SK-N-SH (cell line): ENCODE results near the gene GATA2. TPM values are rescaled to one million over a fixed set of nuclear protein-coding genes. Genes with fewer than 3 reads are reported as not detected.

Source experiments
- CTCF ChIA-PET: fragments of 300-600, 350-600 bp; formaldehyde crosslinking; extraction: SDS; loops from one replicate; lab custom pipeline; 2021; lab: Yijun Ruan, JAX
- POLR2A ChIA-PET: fragments of 350-600 bp; sonication (Branson Sonifier 250); formaldehyde crosslinking; extraction: SDS; loops from one replicate; lab custom pipeline; 2020; ENCODE audit warnings: antibody characterized with exemption, inconsistent platforms; lab: Yijun Ruan, JAX
- DNase-seq: peaks from one replicate; pipeline ENCODE4 v3.0.0; 2012
- H2AFZ ChIP-seq: fragments of 200-600 bp; sonication (generic); 2 replicates; pipeline ENCODE4 v1.8.1; 2016; ENCODE audit warnings: antibody characterized with exemption, mild to moderate bottlenecking, low read depth
- H3F3A ChIP-seq: fragments of 200-600 bp; sonication (generic); replicated peaks from 2 replicates; pipeline ENCODE3; 2016; ENCODE audit warnings: antibody characterized with exemption, mild to moderate bottlenecking; ENCODE audit not compliant: insufficient read depth
- H3K27ac ChIP-seq, 2 experiments: fragments of 200-500 bp in 1 of 2; fragments of 200-600 bp in 1 of 2; sonication (Bioruptor generic) in 1 of 2; sonication (generic), shearing (Covaris generic) in 1 of 2; 2 replicates each; pipeline versions ENCODE4 v1.5.1 to v1.6.1; 2014 to 2016; ENCODE audit warnings: low read depth in 2 of 2, inconsistent platforms in 1 of 2, low read length in 1 of 2, mild to moderate bottlenecking in 1 of 2, mixed read lengths in 1 of 2
- H3K27me3 ChIP-seq: fragments of 200-600 bp; sonication (generic), shearing (Covaris generic); 2 replicates; pipeline ENCODE4 v1.6.1; 2016; ENCODE audit warnings: mixed run types; ENCODE audit not compliant: insufficient read depth
- H3K36me3 ChIP-seq, 2 experiments: fragments of 200-500 bp in 1 of 2; fragments of 200-600 bp in 1 of 2; sonication (Bioruptor generic) in 1 of 2; sonication (generic) in 1 of 2; replicated peaks in 1 of 2; 2 replicates each; pipeline versions ENCODE3 to v1.5.1; 2014 to 2016; ENCODE audit warnings: low read length in 1 of 2, mild to moderate bottlenecking in 1 of 2; ENCODE audit not compliant: insufficient read depth in 2 of 2, control insufficient read depth in 1 of 2
- H3K4me1 ChIP-seq, 2 experiments: fragments of 200-500 bp in 1 of 2; fragments of 200-600 bp in 1 of 2; sonication (Bioruptor generic) in 1 of 2; sonication (generic), shearing (Covaris generic) in 1 of 2; 2 replicates each; pipeline versions ENCODE4 v1.5.1 to v1.6.1; 2014 to 2016; ENCODE audit warnings: low read depth in 1 of 2, low read length in 1 of 2, mixed run types in 1 of 2; ENCODE audit not compliant: insufficient read depth in 2 of 2, control insufficient read depth in 1 of 2
- H3K4me2 ChIP-seq: fragments of 200-600 bp; sonication (generic), shearing (Covaris generic); 2 replicates; pipeline ENCODE4 v1.6.1; 2017; ENCODE audit warnings: mixed run types
- H3K4me3 ChIP-seq, 2 experiments: fragments of 200-500 bp in 1 of 2; fragments of 200-600 bp in 1 of 2; sonication (Bioruptor generic) in 1 of 2; sonication (generic), shearing (Covaris generic) in 1 of 2; 2 replicates each; pipeline versions ENCODE4 v1.5.1 to v1.8.1; 2014 to 2016; ENCODE audit warnings: low read depth in 2 of 2, inconsistent platforms in 1 of 2, low read length in 1 of 2, mild to moderate bottlenecking in 1 of 2, mixed read lengths in 1 of 2, moderate library complexity in 1 of 2
- H3K79me2 ChIP-seq: fragments of 200-600 bp; sonication (generic); 2 replicates; pipeline ENCODE4 v1.8.1; 2017; ENCODE audit warnings: mild to moderate bottlenecking; ENCODE audit not compliant: insufficient read depth
- H3K9ac ChIP-seq: fragments of 200-600 bp; sonication (generic); 2 replicates; pipeline ENCODE4 v1.6.1; 2017; ENCODE audit warnings: mixed run types
- H3K9me2 ChIP-seq: fragments of 200-600 bp; sonication (generic); 2 replicates; pipeline ENCODE4 v1.6.1; 2017; ENCODE audit warnings: mixed run types
- H3K9me3 ChIP-seq: fragments of 200-600 bp; sonication (generic); 2 replicates; pipeline ENCODE4 v1.6.1; 2017; ENCODE audit warnings: mixed run types, mild to moderate bottlenecking, moderate library complexity
- H4K20me1 ChIP-seq: fragments of 200-600 bp; sonication (generic); 2 replicates; pipeline ENCODE4 v1.6.1; 2017; ENCODE audit warnings: mild to moderate bottlenecking, mixed run types; ENCODE audit not compliant: insufficient read depth
- CTCF ChIP-seq: fragments of 200-600 bp; sonication (generic); IDR thresholded peaks from 2 replicates; pipeline ENCODE4 v1.6.1; 2017; ENCODE audit warnings: antibody characterized with exemption, mild to moderate bottlenecking, moderate library complexity
- EZH2phosphoT487 ChIP-seq: fragments of 200-600 bp; sonication (generic); IDR thresholded peaks from 2 replicates; pipeline ENCODE4 v1.6.1; 2017; ENCODE audit warnings: low read depth, mixed run types, mild to moderate bottlenecking, antibody characterized with exemption, moderate library complexity, borderline replicate concordance
- FOSL2 ChIP-seq: IDR thresholded peaks from 2 replicates; pipeline ENCODE4 v1.4.0; 2012; ENCODE audit warnings: low read depth, mild to moderate bottlenecking, moderate library complexity, borderline replicate concordance
- GABPA ChIP-seq: IDR thresholded peaks from 2 replicates; pipeline ENCODE4 v1.4.0; 2012; ENCODE audit warnings: low read depth, mild to moderate bottlenecking
- MAX ChIP-seq: IDR thresholded peaks from 2 replicates; pipeline ENCODE4 v1.4.0; 2012; ENCODE audit warnings: low read depth
- NFIC ChIP-seq: IDR thresholded peaks from 2 replicates; pipeline ENCODE4 v1.4.0; 2012; ENCODE audit warnings: borderline replicate concordance
- PBX3 ChIP-seq: IDR thresholded peaks from 2 replicates; pipeline ENCODE4; 2012
- POLR2AphosphoS5 ChIP-seq: IDR thresholded peaks from 2 replicates; pipeline ENCODE4 v1.6.1; 2012; ENCODE audit warnings: low read depth, low read length
- RAD21 ChIP-seq: IDR thresholded peaks from 2 replicates; pipeline ENCODE4 v1.6.1; 2012; ENCODE audit warnings: mild to moderate bottlenecking, low read length
- RCOR1 ChIP-seq: fragments of 150-350 bp; IDR thresholded peaks from 2 replicates; pipeline ENCODE4 v1.6.1; 2017; ENCODE audit warnings: antibody characterized with exemption, low read length
- REST ChIP-seq: IDR thresholded peaks from 2 replicates; pipeline ENCODE4 v1.6.1; 2012; ENCODE audit warnings: mild to moderate bottlenecking, low read depth, low read length, moderate library complexity
- RXRA ChIP-seq: IDR thresholded peaks from 2 replicates; pipeline ENCODE4 v1.4.0; 2012; ENCODE audit warnings: low read depth, mild to moderate bottlenecking, borderline replicate concordance
- SMC3 ChIP-seq: IDR thresholded peaks from 2 replicates; pipeline ENCODE4 v1.6.1; 2012; ENCODE audit warnings: low read depth, low read length, improper control_type of control experiment
- TAF1 ChIP-seq: IDR thresholded peaks from 2 replicates; pipeline ENCODE4 v1.6.1; 2012; ENCODE audit warnings: low read depth, mild to moderate bottlenecking, low read length, moderate library complexity, borderline replicate concordance
- TCF12 ChIP-seq: IDR thresholded peaks from 2 replicates; pipeline ENCODE4 v1.4.0; 2012
- TEAD4 ChIP-seq: IDR thresholded peaks from 2 replicates; pipeline ENCODE4 v1.4.0; 2012; ENCODE audit warnings: mild to moderate bottlenecking, borderline replicate concordance; ENCODE audit not compliant: insufficient read depth
- USF1 ChIP-seq: IDR thresholded peaks from 2 replicates; pipeline ENCODE4 v1.4.0; 2012; ENCODE audit warnings: low read depth, borderline replicate concordance
- YY1 ChIP-seq: IDR thresholded peaks from 2 replicates; pipeline ENCODE4 v1.4.0; 2012; ENCODE audit warnings: low read depth, mild to moderate bottlenecking
- ZBTB33 ChIP-seq: IDR thresholded peaks from 2 replicates; pipeline ENCODE4 v1.4.0; 2012; ENCODE audit warnings: low read depth, borderline replicate concordance
- WGBS: methylation state at CpG from one replicate; pipeline ENCODE4 v1.1.6; 2017; ENCODE audit warnings: low lambda C conversion rate; 5-methylcytosine and 5-hydroxymethylcytosine counted together
- polyA plus RNA-seq, 3 experiments: library from polyadenylated mRNA; depleted of rRNA; stranded (reverse); fragments of >200 nt; gene quantifications; 2 replicates each; pipeline ENCODE4 v1.2.3, GENCODE V29; 2012

The GATA2 gene
- polyA plus RNA-seq, 1 of the 3 experiments (the other 2 are of a cell fraction): 5.5 TPM

GRCh38 chr3:128480278-128480677, 12.7 kb downstream of the GATA2 start (continued):
- no peak for TF ChIP-seq CTCF
- no peak for TF ChIP-seq TCF12
- TF ChIP-seq POLR2AphosphoS5: no peak
- TF ChIP-seq MAX: no peak
- no peak for TF ChIP-seq FOSL2
- no peak for TF ChIP-seq TEAD4
- no peak for TF ChIP-seq YY1
- TF ChIP-seq GABPA: no peak

- no peak overlapping the region for H2AFZ ChIP-seq
- H3K4me3 ChIP-seq: no peak overlapping the region; a peak in 1 of 4 replicates
- CTCF ChIA-PET: interaction anchor here (1.0 to 13.1 kb wide), 6 partner anchors 11 to 173 kb away, joined by 3 to 177 read pairs (median 10); no protein-coding TSS in a partner anchor
- no peaks in the 10 kb centered on the region for H3K9me2 ChIP-seq
- peaks cover 8 to 49% of the 10 kb centered on the region in 2 experiments for H3K4me1 ChIP-seq
- peak overlapping the region in 1 of 2 experiments; percentile 97; a peak in 2 of 4 replicates for H3K27ac ChIP-seq
- no peak overlapping the region for H3K9ac ChIP-seq
- 86% methylated on average over 10 of the region's 10 CpGs for WGBS
- no peak for DNase-seq
- peaks cover 0 to 29% of the 10 kb centered on the region in 2 experiments for H3K36me3 ChIP-seq
- H4K20me1 ChIP-seq: no peaks in the 10 kb centered on the region
- H3K9me3 ChIP-seq: no peaks in the 10 kb centered on the region
- H3K4me2 ChIP-seq: no peak overlapping the region
- H3F3A ChIP-seq: peaks cover 7% of the 10 kb centered on the region
- H3K27me3 ChIP-seq: no peaks in the 10 kb centered on the region
- peaks cover 2% of the 10 kb centered on the region; the same call in 1 of the 2 replicates for H3K79me2 ChIP-seq
- POLR2A ChIA-PET: interaction anchor here (0.8 to 7.8 kb wide), 9 partner anchors 10 to 385 kb away, joined by 3 to 100 read pairs (median 6); no protein-coding TSS in a partner anchor
- TF ChIP-seq SMC3: no peak
- no peak for TF ChIP-seq USF1
- TF ChIP-seq MAX: no peak
- TF ChIP-seq EZH2phosphoT487: no peak
- no peak for TF ChIP-seq TAF1
- no peak for TF ChIP-seq ZBTB33
- no peak for TF ChIP-seq RCOR1
- no peak for TF ChIP-seq RXRA
- TF ChIP-seq YY1: no peak
- no peak for TF ChIP-seq RAD21
- TF ChIP-seq NFIC: no peak
- TF ChIP-seq PBX3: no peak
- TF ChIP-seq REST: no peak
Observed at GRCh38 chr3:128479558-128480086, 13.4 kb downstream of the GATA2 start.
